ENCODE measurements around the gene SMIM35.

The SMIM35 gene

GRCh38 chr11:118002541-118003423 lies 84.0 kb downstream of the SMIM35 start:
- peaks cover 5% of the 10 kb centered on the region for H3K36me3 ChIP-seq (ENCODE audit: control insufficient read depth, insufficient read depth, low read length)
- no peaks in the 10 kb centered on the region for H3K27me3 ChIP-seq (replicated peaks; ENCODE audit: control insufficient read depth, insufficient read depth, low read length)
- TF ChIP-seq, protein P1, sequence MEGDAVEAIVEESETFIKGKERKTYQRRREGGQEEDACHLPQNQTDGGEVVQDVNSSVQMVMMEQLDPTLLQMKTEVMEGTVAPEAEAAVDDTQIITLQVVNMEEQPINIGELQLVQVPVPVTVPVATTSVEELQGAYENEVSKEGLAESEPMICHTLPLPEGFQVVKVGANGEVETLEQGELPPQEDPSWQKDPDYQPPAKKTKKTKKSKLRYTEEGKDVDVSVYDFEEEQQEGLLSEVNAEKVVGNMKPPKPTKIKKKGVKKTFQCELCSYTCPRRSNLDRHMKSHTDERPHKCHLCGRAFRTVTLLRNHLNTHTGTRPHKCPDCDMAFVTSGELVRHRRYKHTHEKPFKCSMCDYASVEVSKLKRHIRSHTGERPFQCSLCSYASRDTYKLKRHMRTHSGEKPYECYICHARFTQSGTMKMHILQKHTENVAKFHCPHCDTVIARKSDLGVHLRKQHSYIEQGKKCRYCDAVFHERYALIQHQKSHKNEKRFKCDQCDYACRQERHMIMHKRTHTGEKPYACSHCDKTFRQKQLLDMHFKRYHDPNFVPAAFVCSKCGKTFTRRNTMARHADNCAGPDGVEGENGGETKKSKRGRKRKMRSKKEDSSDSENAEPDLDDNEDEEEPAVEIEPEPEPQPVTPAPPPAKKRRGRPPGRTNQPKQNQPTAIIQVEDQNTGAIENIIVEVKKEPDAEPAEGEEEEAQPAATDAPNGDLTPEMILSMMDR (IDR thresholded peaks at IDR 0.05; ENCODE audit: insufficient read depth, low read length, poor library complexity, severe bottlenecking) = no peak
- DNase-seq (ENCODE audit: extremely low read depth, insufficient read length) = no peak
- no peak overlapping the region for H3K4me3 ChIP-seq (replicated peaks; ENCODE audit: low read depth, low read length)

- TF ChIP-seq, protein P1 (IDR thresholded peaks at IDR 0.05; ENCODE audit: insufficient read depth, low read length, poor library complexity, severe bottlenecking) = no peak
- no peak for DNase-seq (ENCODE audit: extremely low read depth, insufficient read length)
- H3K36me3 ChIP-seq (ENCODE audit: control insufficient read depth, insufficient read depth, low read length) = peaks cover 5% of the 10 kb centered on the region
- H3K27me3 ChIP-seq (replicated peaks; ENCODE audit: control insufficient read depth, insufficient read depth, low read length) = no peaks in the 10 kb centered on the region
- H3K4me3 ChIP-seq (replicated peaks; ENCODE audit: low read depth, low read length) = no peak overlapping the region
These were observed 84.7 kb downstream of the SMIM35 start for GRCh38 chr11:118002010-118002540.

- Histone ChIP-seq H3K27me3 (replicated peaks; ENCODE audit: control insufficient read depth, insufficient read depth, low read length) (no peaks in the 10 kb centered on the region), H3K4me3 (replicated peaks; ENCODE audit: low read depth, low read length) (no peak overlapping the region), H3K36me3 (ENCODE audit: control insufficient read depth, insufficient read depth, low read length) (peaks cover 5% of the 10 kb centered on the region)
- TF ChIP-seq, protein P1 (IDR thresholded peaks at IDR 0.05; ENCODE audit: insufficient read depth, low read length, poor library complexity, severe bottlenecking) = no peak
- DNase-seq (ENCODE audit: extremely low read depth, insufficient read length) = no peak
These were observed 85.2 kb downstream of the SMIM35 start for GRCh38 chr11:118001494-118001971.

- DNase-seq (ENCODE audit: extremely low read depth, insufficient read length) = no peak
- Histone ChIP-seq H3K36me3 (ENCODE audit: control insufficient read depth, insufficient read depth, low read length) (peaks cover 7% of the 10 kb centered on the region), H3K4me3 (replicated peaks; ENCODE audit: low read depth, low read length) (no peak overlapping the region), H3K27me3 (replicated peaks; ENCODE audit: control insufficient read depth, insufficient read depth, low read length) (no peaks in the 10 kb centered on the region)
- TF ChIP-seq, protein P1 (IDR thresholded peaks at IDR 0.05; ENCODE audit: insufficient read depth, low read length, poor library complexity, severe bottlenecking) = no peak
These were observed 85.9 kb downstream of the SMIM35 start for GRCh38 chr11:118000850-118001228.

GRCh38 chr11:118000067-118000849 lies 86.5 kb downstream of the SMIM35 start:
- H3K36me3 ChIP-seq (ENCODE audit: control insufficient read depth, insufficient read depth, low read length) = peaks cover 13% of the 10 kb centered on the region
- H3K27me3 ChIP-seq (replicated peaks; ENCODE audit: control insufficient read depth, insufficient read depth, low read length) = no peaks in the 10 kb centered on the region
- DNase-seq (ENCODE audit: extremely low read depth, insufficient read length) = no peak
- no peak overlapping the region for H3K4me3 ChIP-seq (replicated peaks; ENCODE audit: low read depth, low read length)
- TF ChIP-seq, protein P1 (IDR thresholded peaks at IDR 0.05; ENCODE audit: insufficient read depth, low read length, poor library complexity, severe bottlenecking) = no peak

Measured in GM06990 (cell line).